Measurements from ENCODE around the gene MTARC1. TPM values are rescaled to one million over a fixed set of nuclear protein-coding genes. Genes with fewer than 3 reads are reported as not detected.

MTARC1 gene
- total and polyA plus RNA-seq, 10 of the 15 experiments (the other 5 are each of a cell fraction or from before 2014, with no cell fraction given): 0.23 to 1.5 (median 0.48) TPM

DNA sequence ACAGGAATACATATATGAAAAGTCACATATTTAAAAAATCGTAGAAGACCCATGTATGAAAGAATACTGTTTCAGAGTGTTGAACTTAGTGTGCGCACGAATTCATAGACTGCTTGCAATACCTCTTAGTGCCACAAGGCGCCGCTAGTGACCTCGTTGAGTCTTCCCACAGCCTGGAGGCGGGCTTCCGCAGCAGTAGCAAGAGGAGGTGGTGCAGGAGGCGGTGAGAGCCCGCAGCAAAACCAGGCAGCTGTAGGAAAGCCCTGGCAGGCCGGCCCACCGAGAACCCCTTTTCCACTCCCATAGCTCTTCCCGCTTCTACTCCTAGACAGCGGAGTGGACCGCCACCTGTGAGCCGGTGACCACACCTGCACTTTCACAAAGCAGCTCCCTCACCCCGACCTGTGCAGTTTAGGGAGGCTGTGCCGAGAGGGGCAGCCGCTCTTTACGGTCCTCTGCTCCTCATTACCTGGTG is 23.5 kb downstream of the MTARC1 start:
- H3K79me2 ChIP-seq (ENCODE audit: control insufficient read depth, insufficient read depth, low read length): no peaks in the 10 kb centered on the region
- in situ Hi-C loops (cut with MboI) (no loop called here), intact Hi-C loops (cut with micrococcal nuclease; ENCODE audit: unreplicated experiment) (loop anchor here (1.0 kb wide), 2 partner anchors 393 to 625 kb away; no protein-coding TSS in a partner anchor)
- no peak overlapping the region for H3K27ac ChIP-seq (ENCODE audit: control insufficient read depth, insufficient read depth)
- no peak overlapping the region for H3K4me3 ChIP-seq
- WGBS (ENCODE audit: insufficient coverage, insufficient replicate concordance, low lambda C conversion rate, missing lambda C conversion rate): 11% methylated on average over 20 of the region's 20 CpGs
- no peaks in the 10 kb centered on the region; a peak in 1 of 4 replicates for H3K27me3 ChIP-seq (replicated peaks in 1 of 2; ENCODE audit: control insufficient read depth in 2 of 2, insufficient read depth in 2 of 2, low read length in 1 of 2)
- H3K9me3 ChIP-seq (replicated peaks; ENCODE audit: control insufficient read depth, insufficient read depth, low read length): no peaks in the 10 kb centered on the region
- no peak overlapping the region for H3K4me2 ChIP-seq (ENCODE audit: control insufficient read depth, insufficient read depth)
- FAIRE-seq (peak; percentile 93), DNase-seq (ENCODE audit: low read depth, low spot score) (peak; percentile 8), ATAC-seq (peak; percentile 95)
- ChIA-PET SMC1A (ENCODE audit: uncharacterized antibody, unreplicated experiment) (interaction anchor here (1.1 to 2.4 kb wide), 7 partner anchors 15 to 625 kb away, joined by 3 to 11 read pairs (median 3); no protein-coding TSS in a partner anchor), POLR2A (no interaction called here), RAD21 (ENCODE audit: unreplicated experiment) (interaction anchor here (1.0 to 2.7 kb wide), 5 partner anchors 393 to 1644 kb away, joined by 3 to 17 read pairs (median 4); no protein-coding TSS in a partner anchor), CTCF (interaction anchor here (0.6 to 5.6 kb wide), 23 partner anchors 9 to 1645 kb away, joined by 3 to 45 read pairs (median 4); no protein-coding TSS in a partner anchor)
- H3K36me3 ChIP-seq (ENCODE audit: control insufficient read depth in 2 of 2, insufficient read depth in 2 of 2, low read length in 1 of 2): no peaks in the 10 kb centered on the region
- no peak overlapping the region for H3K9ac ChIP-seq (ENCODE audit: control insufficient read depth, insufficient read depth, low read length)
- H4K20me1 ChIP-seq (ENCODE audit: control insufficient read depth, insufficient read depth): no peaks in the 10 kb centered on the region
- no peaks in the 10 kb centered on the region for H3K4me1 ChIP-seq (ENCODE audit: control insufficient read depth, insufficient read depth, low read length)
- no TSS peak for BruUV-seq (replicated peaks)
- H2AFZ ChIP-seq (ENCODE audit: control insufficient read depth, low read depth, low read length): no peak overlapping the region
- TF ChIP-seq RUNX3 (IDR thresholded peaks at IDR 0.05; ENCODE audit: low read length) (0 out of 2 replicates have a peak, but pooled peaks have one; percentile 9), RAD21 (IDR thresholded peaks at IDR 0.05; ENCODE audit: insufficient read depth, low read depth, low read length) (peak; percentile 75), MTA3 (IDR thresholded peaks at IDR 0.05; ENCODE audit: borderline replicate concordance, low read length) (no peak), NKRF (conservative IDR thresholded peaks at IDR 0.05) (no peak), IKZF2 (IDR thresholded peaks at IDR 0.05) (no peak), SKIL (IDR thresholded peaks at IDR 0.05; ENCODE audit: low read depth, poor library complexity, severe bottlenecking) (no peak), BRCA1 (IDR thresholded peaks at IDR 0.05; ENCODE audit: low read depth, low read length) (no peak), CTCF (IDR thresholded peaks at IDR 0.05 in 2 of 3, conservative IDR thresholded peaks at IDR 0.05 in 1 of 3; ENCODE audit: control insufficient read depth in 2 of 3, extremely low read depth in 1 of 3, insufficient read depth in 1 of 3, low read depth in 3 of 3, low read length in 3 of 3) (peak; percentile 93 to 96 (median 94); a peak in 5 of 6 replicates), RB1 (IDR thresholded peaks at IDR 0.05; ENCODE audit: borderline replicate concordance) (peak; percentile 40; the same call in 1 of the 2 replicates), PBX3 (IDR thresholded peaks at IDR 0.05; ENCODE audit: insufficient replicate concordance, low read depth, low read length) (no peak)
- TF ChIP-seq, protein P1, sequence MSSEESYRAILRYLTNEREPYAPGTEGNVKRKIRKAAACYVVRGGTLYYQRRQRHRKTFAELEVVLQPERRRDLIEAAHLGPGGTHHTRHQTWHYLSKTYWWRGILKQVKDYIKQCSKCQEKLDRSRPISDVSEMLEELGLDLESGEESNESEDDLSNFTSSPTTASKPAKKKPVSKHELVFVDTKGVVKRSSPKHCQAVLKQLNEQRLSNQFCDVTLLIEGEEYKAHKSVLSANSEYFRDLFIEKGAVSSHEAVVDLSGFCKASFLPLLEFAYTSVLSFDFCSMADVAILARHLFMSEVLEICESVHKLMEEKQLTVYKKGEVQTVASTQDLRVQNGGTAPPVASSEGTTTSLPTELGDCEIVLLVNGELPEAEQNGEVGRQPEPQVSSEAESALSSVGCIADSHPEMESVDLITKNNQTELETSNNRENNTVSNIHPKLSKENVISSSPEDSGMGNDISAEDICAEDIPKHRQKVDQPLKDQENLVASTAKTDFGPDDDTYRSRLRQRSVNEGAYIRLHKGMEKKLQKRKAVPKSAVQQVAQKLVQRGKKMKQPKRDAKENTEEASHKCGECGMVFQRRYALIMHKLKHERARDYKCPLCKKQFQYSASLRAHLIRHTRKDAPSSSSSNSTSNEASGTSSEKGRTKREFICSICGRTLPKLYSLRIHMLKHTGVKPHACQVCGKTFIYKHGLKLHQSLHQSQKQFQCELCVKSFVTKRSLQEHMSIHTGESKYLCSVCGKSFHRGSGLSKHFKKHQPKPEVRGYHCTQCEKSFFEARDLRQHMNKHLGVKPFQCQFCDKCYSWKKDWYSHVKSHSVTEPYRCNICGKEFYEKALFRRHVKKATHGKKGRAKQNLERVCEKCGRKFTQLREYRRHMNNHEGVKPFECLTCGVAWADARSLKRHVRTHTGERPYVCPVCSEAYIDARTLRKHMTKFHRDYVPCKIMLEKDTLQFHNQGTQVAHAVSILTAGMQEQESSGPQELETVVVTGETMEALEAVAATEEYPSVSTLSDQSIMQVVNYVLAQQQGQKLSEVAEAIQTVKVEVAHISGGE (CRISPR knock-in tag; IDR thresholded peaks at IDR 0.05): no peak

All from GM12878 (cell line).